GM12878 (cell line): ENCODE data around the gene RNF150. TPM values are rescaled to one million over a fixed set of nuclear protein-coding genes. Genes with fewer than 3 reads are reported as not detected.

ENCODE experiments used
- ATAC-seq: fragments of 200-7000 bp; cut with Tn5 transposase; 3 replicates; pipeline ENCODE4 v1.9.1; 2020; ENCODE audit warnings: mild to moderate bottlenecking, moderate library complexity
- BruUV-seq: library from RNA; stranded (reverse); fragments of 400-500 nt; replicated peaks from 2 replicates; lab custom pipeline; 2021; lab: Mats Ljungman, UMichigan
- CTCF ChIA-PET: fragments of 300-600 bp; sonication (Branson Sonifier 250); formaldehyde crosslinking; extraction: SDS; loops from one replicate; lab custom pipeline; 2021; ENCODE audit warnings: inconsistent platforms; lab: Yijun Ruan, JAX
- POLR2A ChIA-PET: fragments of 350-600 bp; formaldehyde crosslinking; extraction: SDS; loops from one replicate; lab custom pipeline; 2021; ENCODE audit warnings: inconsistent platforms; lab: Charles Lee
- RAD21 ChIA-PET: fragments of 300-600 bp; sonication (Branson Sonifier 250); formaldehyde crosslinking; loops from one replicate; lab custom pipeline; 2023; ENCODE audit warnings: antibody characterized with exemption; ENCODE audit not compliant: unreplicated experiment; lab: Charles Lee
- SMC1A ChIA-PET: fragments of 300-600 bp; sonication (Branson Sonifier 250); formaldehyde crosslinking; loops from one replicate; lab custom pipeline; 2023; ENCODE audit not compliant: unreplicated experiment, uncharacterized antibody; lab: Charles Lee
- DNase-seq: peaks from one replicate; pipeline ENCODE4 v3.0.0-alpha.2; 2011; ENCODE audit warnings: low read depth, low spot score
- FAIRE-seq: peaks from 3 replicates; lab custom pipeline; 2011; peaks lifted over from hg19 to GRCh38; lab: Jason Lieb, UNC
- H2AFZ ChIP-seq: 2 replicates; pipeline ENCODE4 v1.6.0; 2011; ENCODE audit warnings: low read depth, low read length, control low read depth; ENCODE audit not compliant: control insufficient read depth
- H3K27ac ChIP-seq: 2 replicates; pipeline ENCODE4 v1.5.1; 2011; ENCODE audit warnings: control low read depth; ENCODE audit not compliant: control insufficient read depth, insufficient read depth
- H3K27me3 ChIP-seq, 2 experiments: replicated peaks in 1 of 2; 2 replicates each; pipeline versions ENCODE4 v1.6.0 to v1.6.1; 2011; ENCODE audit warnings: low read length in 1 of 2; ENCODE audit not compliant: control insufficient read depth in 2 of 2, insufficient read depth in 2 of 2
- H3K36me3 ChIP-seq, 2 experiments: 2 replicates each; pipeline ENCODE4 v1.5.1; 2011; ENCODE audit warnings: low read length in 1 of 2; ENCODE audit not compliant: control insufficient read depth in 2 of 2, insufficient read depth in 2 of 2
- H3K4me1 ChIP-seq: 2 replicates; pipeline ENCODE4 v1.6.1; 2011; ENCODE audit warnings: mild to moderate bottlenecking, low read length, moderate library complexity, mixed read lengths; ENCODE audit not compliant: control insufficient read depth, insufficient read depth
- H3K4me2 ChIP-seq: 2 replicates; pipeline ENCODE4 v1.6.0; 2011; ENCODE audit warnings: control low read depth; ENCODE audit not compliant: control insufficient read depth, insufficient read depth
- H3K4me3 ChIP-seq: fragments of 200-600 bp; sonication (generic); 2 replicates; pipeline ENCODE4 v1.5.1; 2016
- H3K79me2 ChIP-seq: 2 replicates; pipeline ENCODE4 v1.6.0; 2011; ENCODE audit warnings: low read length; ENCODE audit not compliant: control insufficient read depth, insufficient read depth
- H3K9ac ChIP-seq: 2 replicates; pipeline ENCODE4 v1.8.0; 2011; ENCODE audit warnings: low read length, control low read depth, mixed read lengths; ENCODE audit not compliant: control insufficient read depth, insufficient read depth
- H3K9me3 ChIP-seq: replicated peaks from 3 replicates; pipeline ENCODE4 v1.5.1; 2011; ENCODE audit warnings: mild to moderate bottlenecking, low read length; ENCODE audit not compliant: control insufficient read depth, insufficient read depth
- H4K20me1 ChIP-seq: 2 replicates; pipeline ENCODE4 v1.6.0; 2011; ENCODE audit not compliant: control insufficient read depth, insufficient read depth
- ASH2L ChIP-seq: fragments of 300-600, 200-600 bp; sonication (generic); IDR thresholded peaks from 2 replicates; pipeline ENCODE4 v1.6.1; 2017; ENCODE audit warnings: low read depth, mild to moderate bottlenecking, borderline replicate concordance
- ATF7 ChIP-seq: fragments of 450-650 bp; IDR thresholded peaks from 2 replicates; pipeline ENCODE4 v1.6.1; 2016; ENCODE audit warnings: low read depth, mild to moderate bottlenecking
- CBX3 ChIP-seq: fragments of 200-600 bp; sonication (generic); IDR thresholded peaks from 2 replicates; pipeline ENCODE4 v1.6.1; 2016; ENCODE audit warnings: low read depth, borderline replicate concordance
- ESRRA ChIP-seq: IDR thresholded peaks from 2 replicates; pipeline ENCODE4 v1.6.1; 2012; ENCODE audit warnings: mild to moderate bottlenecking, low read length, improper control_type of control experiment
- GABPA ChIP-seq: IDR thresholded peaks from 2 replicates; pipeline ENCODE4 v1.6.1; 2014; ENCODE audit warnings: antibody characterized with exemption, low read depth, mild to moderate bottlenecking, inconsistent platforms
- HDAC6 ChIP-seq: fragments of 200-600 bp; sonication (generic); IDR thresholded peaks from one replicate; pipeline ENCODE4 v1.8.0; 2017; ENCODE audit warnings: antibody characterized with exemption; ENCODE audit not compliant: unreplicated experiment
- IKZF1 ChIP-seq: fragments of 450-650 bp; conservative IDR thresholded peaks from 2 replicates; pipeline ENCODE4 v1.6.1; 2017; ENCODE audit warnings: antibody characterized with exemption, mild to moderate bottlenecking
- IKZF2 ChIP-seq, 2 experiments: fragments of 450-650 bp; IDR thresholded peaks; 2 replicates each; pipeline ENCODE4 v1.6.1; 2017; ENCODE audit warnings: mild to moderate bottlenecking in 2 of 2, moderate library complexity in 2 of 2
- MEF2A ChIP-seq: IDR thresholded peaks from 2 replicates; pipeline ENCODE4 v1.6.1; 2011; ENCODE audit warnings: low read depth, mild to moderate bottlenecking, low read length, moderate library complexity; ENCODE audit not compliant: insufficient read depth
- MTA3 ChIP-seq: IDR thresholded peaks from 2 replicates; pipeline ENCODE4 v1.6.1; 2012; ENCODE audit warnings: low read length, inconsistent platforms, borderline replicate concordance
- MYC ChIP-seq: IDR thresholded peaks from 2 replicates; pipeline ENCODE4 v1.6.1; 2011; ENCODE audit warnings: mild to moderate bottlenecking, low read length, moderate library complexity, inconsistent platforms; ENCODE audit not compliant: insufficient read depth, insufficient replicate concordance, insufficient read length, severe bottlenecking
- NFXL1 ChIP-seq: fragments of 450-650 bp; IDR thresholded peaks from 2 replicates; pipeline ENCODE4 v1.6.1; 2017; ENCODE audit warnings: antibody characterized with exemption, mild to moderate bottlenecking, borderline replicate concordance
- NR2F1 ChIP-seq: fragments of 450-650 bp; conservative IDR thresholded peaks from 2 replicates; pipeline ENCODE4 v1.6.1; 2017; ENCODE audit warnings: mild to moderate bottlenecking
- SIN3A ChIP-seq: IDR thresholded peaks from 2 replicates; pipeline ENCODE4 v1.6.1; 2012; ENCODE audit warnings: low read depth, low read length, improper control_type of control experiment
- SIX5 ChIP-seq: IDR thresholded peaks from 2 replicates; pipeline ENCODE4 v1.6.1; 2011; ENCODE audit warnings: mild to moderate bottlenecking, low read depth, low read length, moderate library complexity; ENCODE audit not compliant: severe bottlenecking
- TCF3 ChIP-seq: IDR thresholded peaks from 2 replicates; pipeline ENCODE4 v1.6.1; 2012; ENCODE audit warnings: low read depth, mild to moderate bottlenecking, low read length, borderline replicate concordance; ENCODE audit not compliant: insufficient read depth
- WRNIP1 ChIP-seq: IDR thresholded peaks from 2 replicates; pipeline ENCODE4 v1.6.1; 2011; ENCODE audit warnings: low read depth, low read length, improper control_type of control experiment, borderline replicate concordance
- ZNF24 ChIP-seq: fragments of 450-650 bp; IDR thresholded peaks from 2 replicates; pipeline ENCODE4 v1.6.1; 2017; ENCODE audit warnings: antibody characterized with exemption, mild to moderate bottlenecking
- WGBS: methylation state at CpG from one replicate; pipeline ENCODE4 v1.1.6; 2016; ENCODE audit warnings: low lambda C conversion rate; ENCODE audit not compliant: insufficient replicate concordance, insufficient coverage; ENCODE audit errors: missing lambda C conversion rate; 5-methylcytosine and 5-hydroxymethylcytosine counted together
- in situ Hi-C: fragments of 300-500 bp; cut with MboI; formaldehyde crosslinking; loops from 9 replicates; pipeline ENCODE4 v1.14.3; 2018; ENCODE audit warnings: mixed read lengths
- intact Hi-C: fragments of 100-400 bp; cut with micrococcal nuclease; formaldehyde crosslinking; loops from one replicate; pipeline ENCODE4 v1.14.2; 2022; ENCODE audit not compliant: unreplicated experiment
- polyA plus RNA-seq, 11 experiments: library from polyadenylated mRNA; depleted of rRNA in 4 of 11; unstranded in 6 of 11; stranded (reverse) in 5 of 11; fragments of >200 nt; fragmentation: Nextera tagmentation in 4 of 11; fragmentation: Illumina TruSeq in 1 of 11; extraction: Ambion mirVana in 4 of 11; extraction: Trizol in 1 of 11; gene quantifications; 1 replicate in 1 of 11; 2 replicates in 10 of 11; pipeline versions ENCODE4 v1.2.1 to v1.2.3, GENCODE V29; 2011 to 2016; ENCODE audit warnings: inconsistent platforms in 2 of 11, missing spikeins in 2 of 11, low read depth in 1 of 11
- total RNA-seq, 4 experiments: library from RNA; depleted of rRNA in 3 of 4; stranded (reverse); fragments of >200 nt in 3 of 4; fragmentation: Illumina TruSeq in 1 of 4; extraction: Trizol in 1 of 4; gene quantifications; 2 replicates each; pipeline versions ENCODE4 v1.2.1 to v1.2.3, GENCODE V29; 2013 to 2021
- TF ChIP-seq, protein P1 (sequence below): fragments of 450-650 bp; IDR thresholded peaks from 2 replicates; pipeline ENCODE4 v1.6.1; 2016; ENCODE audit warnings: mild to moderate bottlenecking, moderate library complexity, borderline replicate concordance
- TF ChIP-seq, protein P2 (sequence below): fragments of 450-650 bp; IDR thresholded peaks from 2 replicates; pipeline ENCODE4 v1.6.1; 2014; ENCODE audit warnings: mild to moderate bottlenecking

Gene RNF150
- total and polyA plus RNA-seq, 10 of the 15 experiments (the other 5 are each of a cell fraction or from before 2014, with no cell fraction given), result 0.01 to 2.3 (median 0.04) TPM; not detected in 6

DNA sequence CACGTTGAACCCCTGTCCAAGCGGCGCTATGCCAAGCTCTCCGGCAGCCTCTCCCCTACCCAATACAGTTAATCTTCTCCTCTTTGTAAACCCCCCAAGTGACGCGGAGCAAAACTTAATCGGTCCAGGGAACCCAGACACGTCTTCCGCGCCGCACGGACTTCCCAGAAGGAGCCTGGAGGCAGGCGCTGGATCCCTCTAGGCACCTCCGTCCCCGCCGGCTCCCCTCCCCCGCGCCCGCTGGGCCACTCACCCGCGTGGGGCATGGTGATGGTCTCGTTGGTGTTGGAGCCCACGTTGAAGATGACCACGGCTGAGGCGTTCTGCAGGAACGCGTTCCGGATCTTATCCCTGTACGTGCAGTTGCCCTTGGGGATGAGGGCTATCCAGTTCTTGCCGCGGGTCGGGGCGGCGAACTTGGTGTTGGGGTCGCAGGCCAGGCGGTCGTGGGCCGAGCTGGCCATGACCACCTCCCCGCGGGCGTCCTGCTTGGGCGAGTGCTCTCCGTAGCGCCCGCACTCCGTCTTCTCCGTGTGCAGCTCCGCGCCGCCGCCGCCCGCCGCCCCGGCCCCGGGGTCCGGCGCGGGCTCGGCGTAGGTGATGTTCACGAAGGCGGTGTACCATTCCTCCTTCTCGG lies 1.1 kb downstream of the RNF150 start:
- CTCF ChIA-PET, result no interaction called here
- no peaks in the 10 kb centered on the region for H3K36me3 ChIP-seq
- intact Hi-C loops, result loop anchor here (5.0 kb wide), 1 partner anchor 200 kb away; no protein-coding TSS in a partner anchor

More for the DNA sequence above, 1.1 kb downstream of the RNF150 start:
- Histone ChIP-seq H3K9ac (no peak overlapping the region), H3K4me1 (no peaks in the 10 kb centered on the region), H3K4me3 (no peak overlapping the region), H3K27ac (no peak overlapping the region), H3K27me3 (peaks cover 6 to 15% of the 10 kb centered on the region in 2 experiments), H2AFZ (no peak overlapping the region), H3K79me2 (no peaks in the 10 kb centered on the region), H3K9me3 (no peaks in the 10 kb centered on the region), H4K20me1 (no peaks in the 10 kb centered on the region), H3K4me2 (no peak overlapping the region)
- FAIRE-seq, result no peak
- RAD21 ChIA-PET, result no interaction called here
- TF ChIP-seq HDAC6 (no peak), ZNF24 (no peak), ESRRA (no peak), ASH2L (no peak), MYC (no peak), CBX3 (no peak), IKZF1 (no peak), WRNIP1 (no peak), MEF2A (no peak), ATF7 (no peak), SIN3A (no peak), MTA3 (no peak), TCF3 (no peak), IKZF2 (IDR thresholded peaks at IDR 0.05) (no peak), NR2F1 (no peak), SIX5 (no peak), GABPA (no peak), NFXL1 (no peak)
- TF ChIP-seq, protein P1, sequence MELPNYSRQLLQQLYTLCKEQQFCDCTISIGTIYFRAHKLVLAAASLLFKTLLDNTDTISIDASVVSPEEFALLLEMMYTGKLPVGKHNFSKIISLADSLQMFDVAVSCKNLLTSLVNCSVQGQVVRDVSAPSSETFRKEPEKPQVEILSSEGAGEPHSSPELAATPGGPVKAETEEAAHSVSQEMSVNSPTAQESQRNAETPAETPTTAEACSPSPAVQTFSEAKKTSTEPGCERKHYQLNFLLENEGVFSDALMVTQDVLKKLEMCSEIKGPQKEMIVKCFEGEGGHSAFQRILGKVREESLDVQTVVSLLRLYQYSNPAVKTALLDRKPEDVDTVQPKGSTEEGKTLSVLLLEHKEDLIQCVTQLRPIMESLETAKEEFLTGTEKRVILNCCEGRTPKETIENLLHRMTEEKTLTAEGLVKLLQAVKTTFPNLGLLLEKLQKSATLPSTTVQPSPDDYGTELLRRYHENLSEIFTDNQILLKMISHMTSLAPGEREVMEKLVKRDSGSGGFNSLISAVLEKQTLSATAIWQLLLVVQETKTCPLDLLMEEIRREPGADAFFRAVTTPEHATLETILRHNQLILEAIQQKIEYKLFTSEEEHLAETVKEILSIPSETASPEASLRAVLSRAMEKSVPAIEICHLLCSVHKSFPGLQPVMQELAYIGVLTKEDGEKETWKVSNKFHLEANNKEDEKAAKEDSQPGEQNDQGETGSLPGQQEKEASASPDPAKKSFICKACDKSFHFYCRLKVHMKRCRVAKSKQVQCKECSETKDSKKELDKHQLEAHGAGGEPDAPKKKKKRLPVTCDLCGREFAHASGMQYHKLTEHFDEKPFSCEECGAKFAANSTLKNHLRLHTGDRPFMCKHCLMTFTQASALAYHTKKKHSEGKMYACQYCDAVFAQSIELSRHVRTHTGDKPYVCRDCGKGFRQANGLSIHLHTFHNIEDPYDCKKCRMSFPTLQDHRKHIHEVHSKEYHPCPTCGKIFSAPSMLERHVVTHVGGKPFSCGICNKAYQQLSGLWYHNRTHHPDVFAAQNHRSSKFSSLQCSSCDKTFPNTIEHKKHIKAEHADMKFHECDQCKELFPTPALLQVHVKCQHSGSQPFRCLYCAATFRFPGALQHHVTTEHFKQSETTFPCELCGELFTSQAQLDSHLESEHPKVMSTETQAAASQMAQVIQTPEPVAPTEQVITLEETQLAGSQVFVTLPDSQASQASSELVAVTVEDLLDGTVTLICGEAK, result no peak
- TF ChIP-seq, protein P2, sequence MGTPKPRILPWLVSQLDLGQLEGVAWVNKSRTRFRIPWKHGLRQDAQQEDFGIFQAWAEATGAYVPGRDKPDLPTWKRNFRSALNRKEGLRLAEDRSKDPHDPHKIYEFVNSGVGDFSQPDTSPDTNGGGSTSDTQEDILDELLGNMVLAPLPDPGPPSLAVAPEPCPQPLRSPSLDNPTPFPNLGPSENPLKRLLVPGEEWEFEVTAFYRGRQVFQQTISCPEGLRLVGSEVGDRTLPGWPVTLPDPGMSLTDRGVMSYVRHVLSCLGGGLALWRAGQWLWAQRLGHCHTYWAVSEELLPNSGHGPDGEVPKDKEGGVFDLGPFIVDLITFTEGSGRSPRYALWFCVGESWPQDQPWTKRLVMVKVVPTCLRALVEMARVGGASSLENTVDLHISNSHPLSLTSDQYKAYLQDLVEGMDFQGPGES, result no peak
- in situ Hi-C loops, result no loop called here
- DNase-seq, result no peak
- SMC1A ChIA-PET, result no interaction called here
- no TSS peak for BruUV-seq
- peak; percentile 17; the same call in 2 of the 3 replicates for ATAC-seq
- 20% methylated on average over 58 of the region's 64 CpGs for WGBS
- POLR2A ChIA-PET, result no interaction called here
